Measurements from ENCODE around the gene OSBPL6.

Gene OSBPL6

GRCh38 chr2:178199334-178199733 is 5.0 kb downstream of the OSBPL6 start:
- DNase-seq: no peak

GRCh38 chr2:178200331-178200730 is 6.0 kb downstream of the OSBPL6 start:
- no peak for DNase-seq

GRCh38 chr2:178202927-178203326 is 8.6 kb downstream of the OSBPL6 start:
- no peak for DNase-seq

GRCh38 chr2:178204977-178205376 is 10.7 kb downstream of the OSBPL6 start:
- DNase-seq: no peak

- no peak for DNase-seq
Observed at GRCh38 chr2:178205853-178206521, 11.7 kb downstream of the OSBPL6 start.

GRCh38 chr2:178208336-178208735 is 14.0 kb downstream of the OSBPL6 start:
- no peak for DNase-seq

- no peak for DNase-seq
Observed at GRCh38 chr2:178208817-178209216, 14.5 kb downstream of the OSBPL6 start.

GRCh38 chr2:178211460-178211859 is 17.1 kb downstream of the OSBPL6 start:
- DNase-seq: no peak

GRCh38 chr2:178211943-178212342 is 17.6 kb downstream of the OSBPL6 start:
- no peak for DNase-seq

- DNase-seq: no peak
Observed at GRCh38 chr2:178213991-178214390, 19.7 kb downstream of the OSBPL6 start.

GRCh38 chr2:178219247-178219646 is 24.9 kb downstream of the OSBPL6 start:
- DNase-seq: no peak

GRCh38 chr2:178220814-178221213 is 26.5 kb downstream of the OSBPL6 start:
- no peak for DNase-seq

GRCh38 chr2:178221556-178221955 is 27.2 kb downstream of the OSBPL6 start:
- no peak for DNase-seq

GRCh38 chr2:178223806-178224205 is 29.5 kb downstream of the OSBPL6 start:
- no peak for DNase-seq

- DNase-seq: no peak
Observed at GRCh38 chr2:178225006-178225805, 30.9 kb downstream of the OSBPL6 start.

GRCh38 chr2:178227187-178227586 is 32.9 kb downstream of the OSBPL6 start:
- DNase-seq: no peak

GRCh38 chr2:178229927-178230326 is 35.6 kb downstream of the OSBPL6 start:
- DNase-seq: no peak

GRCh38 chr2:178230396-178230795 is 36.1 kb downstream of the OSBPL6 start:
- DNase-seq: no peak

GRCh38 chr2:178233428-178233827 is 39.1 kb downstream of the OSBPL6 start:
- no peak for DNase-seq

GRCh38 chr2:178234648-178235047 is 40.3 kb downstream of the OSBPL6 start:
- no peak for DNase-seq

GRCh38 chr2:178237488-178238153 is 43.3 kb downstream of the OSBPL6 start:
- DNase-seq: no peak

GRCh38 chr2:178238154-178238521 is 43.8 kb downstream of the OSBPL6 start:
- no peak for DNase-seq

- DNase-seq: no peak
Observed at GRCh38 chr2:178238750-178239149, 44.4 kb downstream of the OSBPL6 start.
